Dermis blood vessel endothelial cell (primary cell): ENCODE measurements around the gene COBL. TPM values are rescaled to one million over a fixed set of nuclear protein-coding genes. Genes with fewer than 3 reads are reported as not detected.

Experiments used
- DNase-seq: peaks from one replicate; pipeline ENCODE4 v3.0.0; 2010
- total RNA-seq: library from RNA; depleted of rRNA; stranded (reverse); fragments of >200 nt; gene quantifications from 2 replicates; pipeline ENCODE4 v1.2.3, GENCODE V29; 2014

COBL gene
- total RNA-seq, 1 donor from 2014 or later, result under 0.01 TPM

DNA sequence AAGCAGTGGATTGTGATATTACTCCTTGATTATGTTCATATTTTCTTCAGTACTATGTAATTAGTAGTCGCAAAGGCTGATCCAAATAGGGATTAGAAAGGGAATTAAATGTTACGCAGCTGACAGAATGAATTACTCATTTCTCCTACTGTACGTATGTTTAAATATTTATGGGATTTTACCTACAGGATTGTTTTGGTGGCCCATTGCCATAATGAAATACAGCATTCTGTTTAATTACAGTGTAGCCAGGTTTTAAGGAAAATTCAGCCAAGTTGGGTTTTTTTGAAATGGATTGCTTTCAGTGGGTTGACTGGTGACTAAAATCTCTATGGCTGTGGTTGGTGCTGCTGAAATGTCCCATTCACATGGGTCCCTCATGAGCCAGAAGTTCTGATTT, 336.2 kb downstream of the COBL start:
- no peak for DNase-seq

DNA sequence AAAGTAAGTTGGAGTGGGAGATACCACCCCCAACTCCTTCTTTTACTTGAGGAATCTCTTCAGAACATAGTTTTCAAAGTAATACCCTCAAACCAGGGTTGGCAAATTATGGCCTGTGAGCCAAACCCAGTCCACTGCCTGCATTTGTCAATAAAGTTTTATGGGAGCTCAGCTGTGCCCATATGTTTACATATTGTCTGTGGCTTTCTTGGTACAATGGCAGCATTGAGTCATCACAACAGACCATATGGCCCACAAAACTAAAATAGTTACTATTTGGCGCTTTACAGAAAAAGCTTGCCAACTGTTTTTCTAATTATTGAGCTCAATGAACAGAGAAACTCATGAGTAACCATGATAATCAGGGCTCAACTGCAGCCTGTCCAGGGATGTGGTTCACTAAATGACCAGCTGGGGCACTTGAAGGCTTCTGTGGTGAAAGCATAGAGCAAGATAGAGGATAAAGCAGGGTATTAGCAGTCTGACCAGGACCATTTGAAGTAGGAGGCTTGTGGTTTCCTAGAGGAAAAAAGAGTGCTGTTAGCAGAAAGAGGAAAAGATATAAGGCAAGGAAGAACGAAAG, 337.9 kb downstream of the COBL start:
- no peak for DNase-seq

DNA sequence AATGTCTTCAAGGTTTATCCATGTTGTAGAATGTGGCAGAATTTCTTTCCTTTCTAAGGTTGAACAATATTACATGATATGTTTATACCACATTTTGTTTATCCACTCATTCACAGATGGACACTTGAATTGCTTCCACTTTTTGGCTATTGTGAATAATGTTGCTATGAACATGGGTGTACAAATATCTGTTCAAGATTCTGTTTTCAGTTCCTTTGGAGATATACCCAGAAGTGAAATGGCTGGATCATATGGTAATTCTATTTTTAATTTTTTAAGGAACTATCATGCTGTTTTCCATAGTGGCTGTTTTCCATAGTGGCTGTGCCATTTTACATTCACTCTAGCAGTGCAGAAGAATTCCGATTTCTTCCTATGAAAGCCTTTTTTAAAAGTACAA, 339.2 kb downstream of the COBL start:
- DNase-seq, result no peak

DNA sequence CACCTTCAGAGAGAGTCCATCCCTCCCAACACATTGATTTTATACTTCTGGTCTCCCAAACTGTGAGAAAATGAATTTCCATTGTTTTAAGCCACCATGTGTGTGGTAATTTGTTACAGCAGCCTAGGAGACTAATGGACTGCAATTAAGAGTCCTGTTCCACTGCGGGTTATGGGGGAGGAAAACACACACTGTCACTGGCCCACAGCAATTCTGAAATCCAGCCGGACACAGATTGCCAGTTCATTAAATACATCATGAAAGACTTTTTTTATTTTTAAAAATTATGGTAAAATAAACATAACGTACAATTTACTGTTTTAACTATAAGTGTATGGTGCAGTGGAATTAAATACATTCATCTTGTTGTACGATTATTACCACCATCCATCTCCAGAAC, 340.5 kb downstream of the COBL start:
- no peak for DNase-seq

DNA sequence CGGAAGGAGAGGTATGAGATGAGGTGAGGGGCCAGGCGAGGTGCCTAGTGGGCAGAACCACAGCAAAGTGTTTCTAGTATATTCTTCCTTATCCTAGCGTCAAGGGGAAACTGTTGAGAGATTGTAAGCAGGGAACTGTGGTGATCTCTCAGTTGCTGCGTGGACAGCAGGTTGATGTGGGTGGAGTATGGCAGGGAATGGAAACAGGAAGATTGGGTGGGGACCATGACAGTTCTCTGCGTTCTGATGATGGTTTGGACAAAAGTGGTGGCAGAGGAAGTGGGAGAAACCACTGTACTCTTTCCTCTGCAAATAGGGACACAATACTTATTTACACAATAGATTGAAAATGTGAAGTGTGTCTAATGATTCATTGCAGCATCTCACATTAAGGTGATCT, 342.4 kb downstream of the COBL start:
- no peak for DNase-seq

DNA sequence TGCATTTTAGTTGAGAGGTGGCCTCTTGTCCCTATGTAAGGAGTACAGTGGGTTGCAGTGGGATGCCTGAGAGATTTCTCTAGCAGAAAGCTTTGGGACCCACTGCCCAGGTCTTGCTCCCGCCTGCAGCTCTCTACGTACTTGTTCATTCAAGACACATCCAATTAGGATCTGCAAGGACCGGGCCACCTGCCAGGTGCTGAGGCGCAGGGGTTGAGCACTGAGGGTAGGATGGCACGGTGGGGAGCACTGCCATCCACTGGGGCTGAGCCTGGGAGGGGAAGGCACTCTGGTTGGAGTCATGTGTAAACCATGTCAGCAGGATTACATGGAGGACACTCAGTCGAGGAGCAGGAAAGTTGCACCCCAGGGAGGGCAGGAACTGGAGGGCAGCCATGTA, 342.8 kb downstream of the COBL start:
- DNase-seq, result no peak

DNA sequence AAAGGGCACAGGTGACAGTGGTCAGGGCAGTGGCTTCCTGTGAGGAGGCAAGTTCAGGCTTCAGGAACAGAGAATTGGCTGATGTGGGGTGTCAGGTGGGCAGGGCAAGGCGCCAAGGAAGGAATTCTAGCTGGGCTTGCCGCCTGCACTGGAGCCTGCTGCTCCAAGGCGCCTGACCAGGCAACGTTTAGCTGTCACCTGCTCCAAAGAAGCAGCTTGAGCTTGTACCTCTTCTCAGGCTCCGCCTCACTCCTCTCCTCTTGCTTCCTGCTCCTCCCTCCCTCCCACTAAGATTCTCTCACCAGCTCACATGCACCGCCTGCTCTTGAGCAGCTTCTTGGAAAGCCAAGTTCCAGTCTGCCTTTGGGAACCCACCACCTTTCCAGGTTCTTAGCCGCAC, 346.5 kb downstream of the COBL start:
- DNase-seq, result no peak
